SJSA1 (cell line): Measurements from ENCODE around the gene TET1. TPM values are rescaled to one million over a fixed set of nuclear protein-coding genes. Genes with fewer than 3 reads are reported as not detected.
"Not testable (repeated sequence)": the region's sequence is repeated elsewhere in the genome, so short reads cannot be mapped to it uniquely, and the experiment has no call there.

Experiments used
- DNase-seq, 2 experiments: peaks; one replicate each; pipeline ENCODE4 v3.0.0-alpha.2; 2015 to 2020; ENCODE audit warnings: low spot score in 2 of 2, low read depth in 1 of 2
- H3K27ac ChIP-seq: fragments of 250-450 bp; sonication (Bioruptor Pico); 2 replicates; pipeline ENCODE4 v1.5.1; 2020; ENCODE audit warnings: mild to moderate bottlenecking, moderate library complexity
- H3K27me3 ChIP-seq: fragments of 250-450 bp; sonication (Bioruptor Pico); replicated peaks from 2 replicates; pipeline ENCODE4 v1.5.1; 2020; ENCODE audit warnings: mild to moderate bottlenecking, moderate library complexity
- H3K36me3 ChIP-seq: fragments of 250-450 bp; sonication (Bioruptor Pico); 2 replicates; pipeline ENCODE4 v1.5.1; 2020; ENCODE audit warnings: mild to moderate bottlenecking
- H3K4me1 ChIP-seq: fragments of 250-450 bp; sonication (Bioruptor Pico); replicated peaks from 2 replicates; pipeline ENCODE4 v1.6.1; 2021; ENCODE audit warnings: mild to moderate bottlenecking
- H3K4me3 ChIP-seq: fragments of 250-450 bp; sonication (Bioruptor Pico); 2 replicates; pipeline ENCODE4 v1.5.1; 2020; ENCODE audit warnings: mild to moderate bottlenecking
- H3K9me3 ChIP-seq: fragments of 250-450 bp; sonication (Bioruptor Pico); replicated peaks from 2 replicates; pipeline ENCODE4 v1.5.1; 2020; ENCODE audit warnings: mild to moderate bottlenecking
- total RNA-seq: library from RNA; depleted of rRNA; stranded (reverse); fragments of >200 nt; shearing (Covaris generic); gene quantifications from 2 replicates; pipeline ENCODE4 v1.2.3, GENCODE V29; 2014

The TET1 gene
- total RNA-seq, 1 experiment from 2014 or later = 4.4 TPM

- peaks cover 29% of the 10 kb centered on the region for H3K36me3 ChIP-seq
- no peaks in the 10 kb centered on the region for H3K9me3 ChIP-seq
- no peak overlapping the region for H3K4me3 ChIP-seq
- peaks cover 8% of the 10 kb centered on the region; the same call in 1 of the 2 replicates for H3K4me1 ChIP-seq
- H3K27ac ChIP-seq = peak overlapping the region; percentile 26
- peak in 1 of 2 experiments; percentile 41 for DNase-seq
- H3K27me3 ChIP-seq = no peaks in the 10 kb centered on the region
These were observed 87.7 kb downstream of the TET1 start for GRCh38 chr10:68647672-68648341.

- Histone ChIP-seq H3K36me3 (0 out of 2 replicates have a peak, but pooled peaks cover 2% of the 10 kb centered on the region), H3K27me3 (no peaks in the 10 kb centered on the region), H3K27ac (no peak overlapping the region), H3K9me3 (no peaks in the 10 kb centered on the region), H3K4me3 (no peak overlapping the region), H3K4me1 (no peaks in the 10 kb centered on the region; the same call in 1 of the 2 replicates)
- no peak for DNase-seq
These were observed 95.5 kb downstream of the TET1 start for GRCh38 chr10:68655620-68656126.

- Histone ChIP-seq H3K9me3 (no peaks in the 10 kb centered on the region), H3K27me3 (no peaks in the 10 kb centered on the region), H3K27ac (peak overlapping the region; percentile 70), H3K4me3 (no peak overlapping the region), H3K36me3 (no peaks in the 10 kb centered on the region), H3K4me1 (peaks cover 18% of the 10 kb centered on the region)
- no peak for DNase-seq
These were observed 105.7 kb downstream of the TET1 start for GRCh38 chr10:68665841-68666240.

- no peak overlapping the region for H3K4me3 ChIP-seq
These were observed 106.2 kb downstream of the TET1 start for GRCh38 chr10:68666280-68666760.

GRCh38 chr10:68668231-68668630, 108.1 kb downstream of the TET1 start:
- H3K4me1 ChIP-seq = peaks cover 18% of the 10 kb centered on the region
- no peak for DNase-seq
- H3K4me3 ChIP-seq = no peak overlapping the region
- no peak overlapping the region for H3K27ac ChIP-seq
- H3K27me3 ChIP-seq = no peaks in the 10 kb centered on the region
- H3K9me3 ChIP-seq = no peaks in the 10 kb centered on the region
- H3K36me3 ChIP-seq = no peaks in the 10 kb centered on the region; the same call in 1 of the 2 replicates

More at GRCh38 chr10:68666280-68666760, 106.2 kb downstream of the TET1 start:
- no peaks in the 10 kb centered on the region for H3K9me3 ChIP-seq
- H3K27me3 ChIP-seq = no peaks in the 10 kb centered on the region
- peak overlapping the region; percentile 70 for H3K27ac ChIP-seq
- peaks cover 18% of the 10 kb centered on the region for H3K4me1 ChIP-seq
- H3K36me3 ChIP-seq = no peaks in the 10 kb centered on the region; the same call in 1 of the 2 replicates
- DNase-seq = peak; percentile 55 to 88

- DNase-seq = no peak
- Histone ChIP-seq H3K4me3 (no peak overlapping the region), H3K4me1 (peaks cover 18% of the 10 kb centered on the region), H3K27ac (no peak overlapping the region), H3K27me3 (no peaks in the 10 kb centered on the region), H3K36me3 (peaks cover under 1% of the 10 kb centered on the region; the same call in 1 of the 2 replicates), H3K9me3 (no peaks in the 10 kb centered on the region)
These were observed 108.8 kb downstream of the TET1 start for GRCh38 chr10:68668972-68669371.

GRCh38 chr10:68684413-68684812, 124.3 kb downstream of the TET1 start:
- Histone ChIP-seq H3K27me3 (no peaks in the 10 kb centered on the region), H3K4me3 (no peak overlapping the region), H3K27ac (no peak overlapping the region), H3K36me3 (peaks cover 6% of the 10 kb centered on the region), H3K9me3 (no peaks in the 10 kb centered on the region), H3K4me1 (peaks cover 4% of the 10 kb centered on the region)
- DNase-seq = no peak

- no peaks in the 10 kb centered on the region for H3K9me3 ChIP-seq
- peaks cover 5% of the 10 kb centered on the region for H3K36me3 ChIP-seq
- H3K4me1 ChIP-seq = no peaks in the 10 kb centered on the region
- no peak overlapping the region for H3K4me3 ChIP-seq
- no peak overlapping the region for H3K27ac ChIP-seq
- H3K27me3 ChIP-seq = no peaks in the 10 kb centered on the region
- DNase-seq = no peak
These were observed 135.9 kb downstream of the TET1 start for GRCh38 chr10:68696018-68696417.

- Histone ChIP-seq H3K9me3 (no peaks in the 10 kb centered on the region), H3K27ac (no peak overlapping the region), H3K36me3 (no peaks in the 10 kb centered on the region), H3K27me3 (no peaks in the 10 kb centered on the region), H3K4me1 (no peaks in the 10 kb centered on the region), H3K4me3 (no peak overlapping the region)
- no peak for DNase-seq
These were observed 137.0 kb downstream of the TET1 start for GRCh38 chr10:68697106-68697505.

- Histone ChIP-seq H3K4me1 (no peaks in the 10 kb centered on the region), H3K27ac (no peak overlapping the region), H3K36me3 (no peaks in the 10 kb centered on the region), H3K4me3 (no peak overlapping the region), H3K9me3 (no peaks in the 10 kb centered on the region), H3K27me3 (no peaks in the 10 kb centered on the region)
- DNase-seq = no peak
These were observed 140.1 kb downstream of the TET1 start for GRCh38 chr10:68700197-68700596.

GRCh38 chr10:68705548-68705947, 145.4 kb downstream of the TET1 start:
- Histone ChIP-seq H3K27me3 (no peaks in the 10 kb centered on the region), H3K4me3 (no peak overlapping the region), H3K9me3 (no peaks in the 10 kb centered on the region), H3K4me1 (no peaks in the 10 kb centered on the region), H3K36me3 (no peaks in the 10 kb centered on the region), H3K27ac (no peak overlapping the region)
- DNase-seq = no peak

- H3K4me1 ChIP-seq, H3K9me3 ChIP-seq, H3K36me3 ChIP-seq, DNase-seq, H3K27ac ChIP-seq, H3K27me3 ChIP-seq, H3K4me3 ChIP-seq: not testable (repeated sequence)
These were observed 148.8 kb downstream of the TET1 start for GRCh38 chr10:68708987-68709386.

- H3K27me3 ChIP-seq, DNase-seq, H3K36me3 ChIP-seq: not testable (repeated sequence)
These were observed 152.9 kb downstream of the TET1 start for GRCh38 chr10:68713065-68713464.

GRCh38 chr10:68717435-68717834, 157.3 kb downstream of the TET1 start:
- no peak overlapping the region for H3K4me3 ChIP-seq
- H3K36me3 ChIP-seq = peaks cover 9% of the 10 kb centered on the region
- no peak for DNase-seq
- no peaks in the 10 kb centered on the region for H3K27me3 ChIP-seq
- H3K27ac ChIP-seq = no peak overlapping the region
- no peaks in the 10 kb centered on the region for H3K9me3 ChIP-seq
- H3K4me1 ChIP-seq = peaks cover 3% of the 10 kb centered on the region

More at GRCh38 chr10:68713065-68713464, 152.9 kb downstream of the TET1 start:
- H3K27ac ChIP-seq, H3K4me1 ChIP-seq, H3K4me3 ChIP-seq, H3K9me3 ChIP-seq: not testable (repeated sequence)
